ENCODE data around the gene SYCE1L. TPM values are rescaled to one million over a fixed set of nuclear protein-coding genes. Genes with fewer than 3 reads are reported as not detected.

SYCE1L gene
- total RNA-seq, 4 donors from 2014 or later: 0.76 to 1.1 TPM; not detected in 2

- TF ChIP-seq POLR2A (IDR thresholded peaks at IDR 0.05) (no peak), CTCF (IDR thresholded peaks at IDR 0.05) (no peak)
- WGBS, 2 donors: 68 to 70% methylated on average over 2 of the region's 2 CpGs
- Histone ChIP-seq H3K4me3 (no peak overlapping the region), H3K27ac (no peak overlapping the region), H3K36me3 (no peaks in the 10 kb centered on the region), H3K4me1 (no peaks in the 10 kb centered on the region), H3K9me3 (no peaks in the 10 kb centered on the region), H3K27me3 (no peaks in the 10 kb centered on the region)
- no peak for DNase-seq
- intact Hi-C loops (cut with DNase I): no loop called here
These were observed 46.9 kb downstream of the SYCE1L start for GRCh38 chr16:77246150-77246549.

DNA sequence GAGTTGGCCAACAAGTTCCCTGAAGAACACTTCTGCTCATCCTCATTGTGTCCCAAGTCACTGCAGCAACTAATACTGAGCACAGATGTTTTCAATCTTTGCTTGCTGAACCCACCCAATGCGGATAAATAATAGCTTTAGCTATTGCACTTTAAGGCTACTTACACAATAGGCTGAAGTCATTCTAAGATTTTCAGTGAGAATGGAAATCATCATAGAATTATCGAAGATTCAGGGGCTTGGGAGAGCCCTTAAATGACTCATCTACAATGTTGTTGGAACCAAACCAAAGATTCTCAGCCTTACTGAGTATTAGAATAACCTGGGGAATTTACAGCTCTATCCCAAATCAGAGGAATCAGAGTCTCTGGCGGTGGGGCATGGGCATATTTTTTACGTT, 51.2 kb downstream of the SYCE1L start:
- Histone ChIP-seq H3K27me3 (no peaks in the 10 kb centered on the region), H3K36me3 (no peaks in the 10 kb centered on the region), H3K4me1 (no peaks in the 10 kb centered on the region), H3K9me3 (no peaks in the 10 kb centered on the region), H3K27ac (no peak overlapping the region), H3K4me3 (no peak overlapping the region)
- TF ChIP-seq POLR2A (IDR thresholded peaks at IDR 0.05) (no peak), CTCF (IDR thresholded peaks at IDR 0.05) (no peak)
- WGBS, 2 donors: 63 to 69% methylated on average over 3 to 4 of the region's 4 CpGs
- no peak for DNase-seq
- intact Hi-C loops (cut with DNase I): no loop called here

Other genes with a start within 250 kb of the SYCE1L start
- 10 to 100 TPM; 11.8 to 25.9 (median 19.0) TPM for gene MON1B, start 8.2 kb upstream of the SYCE1L start, total RNA-seq
- not detected for gene ADAMTS18, start 235.6 kb downstream of the SYCE1L start, total RNA-seq